Keratinocyte (primary cell): ENCODE data around the gene SLC1A2. TPM values are rescaled to one million over a fixed set of nuclear protein-coding genes. Genes with fewer than 3 reads are reported as not detected.

Experiments used
- DNase-seq: peaks from one replicate; pipeline ENCODE4 v3.0.0-alpha.2; 2011; ENCODE audit warnings: low read depth, missing footprints, low spot score
- FAIRE-seq: peaks from 2 replicates; lab custom pipeline; 2011; peaks lifted over from hg19 to GRCh38; lab: Jason Lieb, UNC
- H2AFZ ChIP-seq: 2 replicates; pipeline ENCODE4 v1.6.0; 2012; ENCODE audit warnings: low read length, control low read depth, inconsistent platforms; ENCODE audit not compliant: control insufficient read depth
- H3K27ac ChIP-seq: 2 replicates; pipeline ENCODE4 v1.5.1; 2011; ENCODE audit warnings: low read length; ENCODE audit not compliant: control insufficient read depth, insufficient read depth
- H3K27me3 ChIP-seq: 3 replicates; pipeline ENCODE4 v1.6.0; 2011; ENCODE audit warnings: low read length; ENCODE audit not compliant: control insufficient read depth, insufficient read depth; ENCODE audit errors: extremely low read depth
- H3K36me3 ChIP-seq, 2 experiments: 2 replicates in 1 of 2; 3 replicates in 1 of 2; pipeline ENCODE4 v1.5.1; 2011; ENCODE audit warnings: low read length in 2 of 2, mild to moderate bottlenecking in 1 of 2; ENCODE audit not compliant: control insufficient read depth in 2 of 2, insufficient read depth in 2 of 2; ENCODE audit errors: extremely low read depth in 1 of 2
- H3K4me1 ChIP-seq: 3 replicates; pipeline ENCODE4 v1.5.1; 2011; ENCODE audit warnings: low read length; ENCODE audit not compliant: control insufficient read depth, insufficient read depth; ENCODE audit errors: extremely low read depth
- H3K4me2 ChIP-seq: 3 replicates; pipeline ENCODE4 v1.6.0; 2011; ENCODE audit warnings: low read depth, low read length; ENCODE audit not compliant: control insufficient read depth, insufficient read depth; ENCODE audit errors: extremely low read depth
- H3K4me3 ChIP-seq, 3 experiments: fragments of 200-600 bp in 1 of 3; sonication (generic) in 1 of 3; 2 replicates in 2 of 3; 3 replicates in 1 of 3; pipeline ENCODE4 v1.5.1; 2011 to 2016; ENCODE audit warnings: low read length in 3 of 3, mild to moderate bottlenecking in 3 of 3, control low read depth in 2 of 3, inconsistent platforms in 1 of 3, low read depth in 1 of 3, mixed read lengths in 1 of 3, mixed run types in 1 of 3, moderate library complexity in 1 of 3; ENCODE audit not compliant: control insufficient read depth in 2 of 3, insufficient read depth in 2 of 3; ENCODE audit errors: extremely low read depth in 1 of 3
- H3K79me2 ChIP-seq: 2 replicates; pipeline ENCODE4 v1.6.0; 2012; ENCODE audit warnings: low read length; ENCODE audit not compliant: control insufficient read depth, insufficient read depth
- H3K9ac ChIP-seq: 3 replicates; pipeline ENCODE4 v1.6.0; 2011; ENCODE audit warnings: low read length; ENCODE audit not compliant: control insufficient read depth, insufficient read depth; ENCODE audit errors: extremely low read depth
- H3K9me1 ChIP-seq: 3 replicates; pipeline ENCODE4 v1.6.0; 2011; ENCODE audit warnings: low read length; ENCODE audit not compliant: control insufficient read depth, insufficient read depth; ENCODE audit errors: extremely low read depth
- H3K9me3 ChIP-seq: 2 replicates; pipeline ENCODE4 v1.5.1; 2012; ENCODE audit warnings: low read depth, low read length; ENCODE audit not compliant: control insufficient read depth
- H4K20me1 ChIP-seq: 3 replicates; pipeline ENCODE4 v1.6.0; 2011; ENCODE audit warnings: low read length; ENCODE audit not compliant: control insufficient read depth, insufficient read depth; ENCODE audit errors: extremely low read depth
- EZH2 ChIP-seq: IDR thresholded peaks from one replicate; pipeline ENCODE4 v1.6.1; 2012; ENCODE audit warnings: inconsistent platforms, mild to moderate bottlenecking, low read length, moderate library complexity
- dilution Hi-C: fragments of 300-500 bp; cut with MboI; formaldehyde crosslinking; loops from one replicate; pipeline ENCODE4 v1.7.0; 2020; ENCODE audit warnings: low sequenced_read_pairs; ENCODE audit not compliant: extremely low pct_ligation_motif_present
- polyA plus RNA-seq, 5 experiments: library from polyadenylated mRNA; depleted of rRNA in 3 of 5; stranded (reverse) in 3 of 5; stranded (forward) in 1 of 5; unstranded in 1 of 5; fragments of >200 nt; gene quantifications; 1 replicate in 1 of 5; 2 replicates in 3 of 5; 3 replicates in 1 of 5; pipeline versions ENCODE4 v1.2.1 to v1.2.3, GENCODE V29; 2011 to 2012; ENCODE audit warnings: missing spikeins in 2 of 5, low read depth in 1 of 5, low replicate concordance in 1 of 5
- TF ChIP-seq, protein P1 (sequence below), 3 experiments: IDR thresholded peaks in 1 of 3; conservative IDR thresholded peaks in 1 of 3; optimal IDR thresholded peaks in 1 of 3; 2 replicates in 2 of 3; 3 replicates in 1 of 3; pipeline versions ENCODE3 to v1.5.1; 2011; ENCODE audit warnings: low read length in 3 of 3, mild to moderate bottlenecking in 3 of 3, moderate library complexity in 2 of 3, control low read depth in 1 of 3, inconsistent platforms in 1 of 3; ENCODE audit not compliant: insufficient read depth in 2 of 3; ENCODE audit errors: extremely low read depth in 1 of 3

The SLC1A2 gene
- polyA plus RNA-seq, 1 donor (not counting 4 experiments of a cell fraction or from before 2014, with no cell fraction given), result under 0.01 TPM

DNA sequence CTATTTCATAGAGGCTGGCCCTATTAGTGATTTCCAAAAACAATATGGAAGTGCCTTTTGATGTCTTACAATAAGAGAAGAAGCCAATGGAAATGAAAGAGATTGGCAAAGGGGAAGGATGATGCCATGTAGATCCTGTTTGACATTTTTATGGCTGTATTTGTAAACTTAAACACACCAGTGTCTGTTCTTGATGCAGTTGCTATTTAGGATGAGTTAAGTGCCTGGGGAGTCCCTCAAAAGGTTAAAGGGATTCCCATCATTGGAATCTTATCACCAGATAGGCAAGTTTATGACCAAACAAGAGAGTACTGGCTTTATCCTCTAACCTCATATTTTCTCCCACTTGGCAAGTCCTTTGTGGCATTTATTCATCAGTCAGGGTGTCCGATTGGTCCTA is 189.0 kb downstream of the SLC1A2 start:
- dilution Hi-C loops, result no loop called here
- DNase-seq, result no peak
- H3K27me3 ChIP-seq, result no peaks in the 10 kb centered on the region
- H3K9me3 ChIP-seq, result no peaks in the 10 kb centered on the region
- H4K20me1 ChIP-seq, result no peaks in the 10 kb centered on the region
- peaks cover 4% of the 10 kb centered on the region for H3K4me1 ChIP-seq
- no peak overlapping the region for H3K9ac ChIP-seq
- no peak overlapping the region for H3K4me3 ChIP-seq
- no peak overlapping the region for H3K4me2 ChIP-seq
- no peak overlapping the region for H2AFZ ChIP-seq
- no peaks in the 10 kb centered on the region for H3K9me1 ChIP-seq
- no peak for FAIRE-seq
- no peak for TF ChIP-seq EZH2
- TF ChIP-seq, protein P1, sequence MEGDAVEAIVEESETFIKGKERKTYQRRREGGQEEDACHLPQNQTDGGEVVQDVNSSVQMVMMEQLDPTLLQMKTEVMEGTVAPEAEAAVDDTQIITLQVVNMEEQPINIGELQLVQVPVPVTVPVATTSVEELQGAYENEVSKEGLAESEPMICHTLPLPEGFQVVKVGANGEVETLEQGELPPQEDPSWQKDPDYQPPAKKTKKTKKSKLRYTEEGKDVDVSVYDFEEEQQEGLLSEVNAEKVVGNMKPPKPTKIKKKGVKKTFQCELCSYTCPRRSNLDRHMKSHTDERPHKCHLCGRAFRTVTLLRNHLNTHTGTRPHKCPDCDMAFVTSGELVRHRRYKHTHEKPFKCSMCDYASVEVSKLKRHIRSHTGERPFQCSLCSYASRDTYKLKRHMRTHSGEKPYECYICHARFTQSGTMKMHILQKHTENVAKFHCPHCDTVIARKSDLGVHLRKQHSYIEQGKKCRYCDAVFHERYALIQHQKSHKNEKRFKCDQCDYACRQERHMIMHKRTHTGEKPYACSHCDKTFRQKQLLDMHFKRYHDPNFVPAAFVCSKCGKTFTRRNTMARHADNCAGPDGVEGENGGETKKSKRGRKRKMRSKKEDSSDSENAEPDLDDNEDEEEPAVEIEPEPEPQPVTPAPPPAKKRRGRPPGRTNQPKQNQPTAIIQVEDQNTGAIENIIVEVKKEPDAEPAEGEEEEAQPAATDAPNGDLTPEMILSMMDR (optimal IDR thresholded peaks at IDR 0.05 in 1 of 3, IDR thresholded peaks at IDR 0.05 in 1 of 3, conservative IDR thresholded peaks at IDR 0.05 in 1 of 3; ENCODE audit: extremely low read depth in 1 of 3, insufficient read depth in 2 of 3, low read length in 3 of 3), result no peak
- H3K27ac ChIP-seq, result no peak overlapping the region
- no peaks in the 10 kb centered on the region for H3K79me2 ChIP-seq
- peaks cover 19 to 35% of the 10 kb centered on the region in 2 experiments for H3K36me3 ChIP-seq

DNA sequence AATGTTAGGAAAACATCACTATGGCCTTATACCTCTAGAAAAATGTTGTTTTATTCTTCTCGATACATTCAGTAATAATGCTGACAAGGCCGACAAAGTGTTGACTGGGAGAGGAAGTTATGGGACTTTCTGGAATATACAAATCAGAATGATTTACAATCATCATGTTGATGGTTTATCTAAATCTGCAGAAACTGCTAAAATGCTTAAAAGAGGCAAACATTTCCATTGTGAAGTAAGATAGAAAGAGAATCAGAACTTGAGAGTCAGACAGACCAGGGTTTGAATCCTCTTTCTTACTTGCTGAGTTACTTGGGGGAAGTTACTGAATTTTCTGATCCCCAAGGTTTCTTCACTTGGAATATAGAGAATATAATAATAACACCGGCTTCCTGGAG is 191.0 kb downstream of the SLC1A2 start:
- Histone ChIP-seq H3K4me3 (no peak overlapping the region), H3K27me3 (no peaks in the 10 kb centered on the region), H3K4me1 (no peaks in the 10 kb centered on the region), H3K4me2 (no peak overlapping the region), H3K9ac (no peak overlapping the region), H3K9me3 (no peaks in the 10 kb centered on the region), H3K9me1 (no peaks in the 10 kb centered on the region), H3K27ac (no peak overlapping the region), H2AFZ (no peak overlapping the region), H3K79me2 (no peaks in the 10 kb centered on the region), H4K20me1 (no peaks in the 10 kb centered on the region), H3K36me3 (peaks cover 31 to 51% of the 10 kb centered on the region in 2 experiments)
- no peak for TF ChIP-seq EZH2
- TF ChIP-seq, protein P1 (optimal IDR thresholded peaks at IDR 0.05 in 1 of 3, IDR thresholded peaks at IDR 0.05 in 1 of 3, conservative IDR thresholded peaks at IDR 0.05 in 1 of 3; ENCODE audit: extremely low read depth in 1 of 3, insufficient read depth in 2 of 3, low read length in 3 of 3), result no peak
- no peak for FAIRE-seq
- DNase-seq, result no peak
- dilution Hi-C loops, result no loop called here
